Lower lobe of right lung (tissue), 2 donors: ENCODE data around the gene HTRA1. TPM values are rescaled to one million over a fixed set of nuclear protein-coding genes. Genes with fewer than 3 reads are reported as not detected.

Experiments
- ATAC-seq, 2 donors: fragments of 200-7000 bp; cut with Tn5 transposase; one replicate each; pipeline ENCODE4 v1.9.1; 2020 to 2022; ENCODE audit warnings: mild to moderate bottlenecking in 2 of 2, moderate library complexity in 2 of 2
- DNase-seq: peaks from one replicate; pipeline ENCODE4 v3.0.0-alpha.2; 2020
- H3K27ac ChIP-seq: fragments of 200-600 bp; one replicate; pipeline ENCODE4 v1.8.0; 2022
- H3K27me3 ChIP-seq: fragments of 200-600 bp; one replicate; pipeline ENCODE4 v1.8.0; 2022; ENCODE audit warnings: low read depth
- H3K36me3 ChIP-seq: fragments of 200-600 bp; one replicate; pipeline ENCODE4 v1.8.0; 2022; ENCODE audit warnings: mild to moderate bottlenecking
- H3K4me1 ChIP-seq: fragments of 200-600 bp; one replicate; pipeline ENCODE4 v1.8.0; 2022
- H3K4me3 ChIP-seq: fragments of 200-600 bp; one replicate; pipeline ENCODE4 v1.8.0; 2022; ENCODE audit warnings: mild to moderate bottlenecking
- H3K9me3 ChIP-seq: fragments of 200-600 bp; one replicate; pipeline ENCODE4 v1.8.0; 2022
- CTCF ChIP-seq: fragments of 200-600 bp; IDR thresholded peaks from one replicate; pipeline ENCODE4 v1.8.0; 2022; ENCODE audit warnings: antibody characterized with exemption, mild to moderate bottlenecking
- intact Hi-C: fragments of 100-400 bp; cut with DNase I; formaldehyde crosslinking; loops from one replicate; pipeline ENCODE4 v1.11.0; 2022
- total RNA-seq: library from RNA; stranded (reverse); fragmentation: NEBNext Ultra II Directional; extraction: Animal tissue kit (Norgen Biotek cat#: 25700); gene quantifications from one replicate; pipeline ENCODE4 v1.2.1, GENCODE V29; 2021
- donor health status: DM: no; HTN: yes; CAD: no; lungs with severe emphysema.

Gene HTRA1
- total RNA-seq, 1 donor from 2014 or later = 45.3 TPM

DNA sequence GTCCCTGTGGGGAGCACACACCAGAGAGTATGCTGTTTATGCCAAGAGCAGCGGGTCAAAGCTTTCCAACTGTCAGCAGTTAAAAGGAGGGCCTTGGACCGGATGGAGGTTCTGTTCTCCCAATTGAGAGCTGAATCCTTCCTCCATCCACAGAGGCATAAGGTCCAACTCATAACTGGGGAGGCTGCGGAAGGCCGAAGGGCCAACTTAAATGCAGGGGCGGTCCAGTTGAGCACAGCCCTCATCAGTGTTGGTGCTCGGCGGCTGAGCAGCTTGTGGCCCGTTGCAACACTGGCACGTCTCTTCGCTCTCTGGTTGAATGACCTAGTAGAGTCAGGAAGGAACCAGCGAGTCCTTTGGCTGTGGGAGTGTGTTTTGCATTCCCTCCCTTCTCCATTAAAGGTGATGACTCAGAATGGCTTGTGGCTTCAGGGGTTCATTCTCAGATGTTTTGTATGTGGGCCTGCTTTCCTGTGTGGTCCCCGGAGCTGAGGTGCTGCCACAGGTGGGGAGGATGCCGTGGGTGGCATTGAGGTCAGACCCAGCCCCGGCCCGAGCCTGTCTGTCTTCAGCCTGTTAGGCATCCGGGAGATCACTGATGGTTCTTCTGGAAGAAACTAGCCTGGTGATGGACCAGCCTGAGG lies 54.4 kb downstream of the HTRA1 start:
- ATAC-seq = peak; percentile 35 to 50
- intact Hi-C loops = no loop called here
- no peak overlapping the region for H3K4me3 ChIP-seq
- DNase-seq = no peak
- H3K27ac ChIP-seq = no peak overlapping the region
- TF ChIP-seq CTCF = no peak
- H3K27me3 ChIP-seq = no peaks in the 10 kb centered on the region
- H3K36me3 ChIP-seq = peaks cover 17% of the 10 kb centered on the region
- no peaks in the 10 kb centered on the region for H3K9me3 ChIP-seq
- H3K4me1 ChIP-seq = no peaks in the 10 kb centered on the region

DNA sequence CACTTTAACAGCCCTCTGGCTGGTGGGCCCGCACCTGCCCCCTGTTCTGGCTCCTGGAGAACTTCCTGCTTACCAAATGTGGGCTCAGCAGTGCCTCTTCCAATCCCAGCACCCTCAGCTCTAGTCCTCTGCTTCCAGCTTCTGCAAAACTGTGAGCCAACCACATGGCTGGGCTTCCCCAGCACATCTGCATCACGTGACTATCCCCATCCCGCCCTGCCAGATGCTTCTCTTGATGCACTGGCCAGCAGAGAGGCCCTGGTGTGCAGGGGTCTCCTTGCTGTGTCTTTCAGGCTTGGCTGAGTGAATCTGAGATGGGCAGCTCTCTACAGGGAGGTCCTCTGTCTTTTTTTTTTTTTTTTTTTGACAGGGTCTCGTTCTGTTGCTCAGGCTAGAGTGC lies 55.4 kb downstream of the HTRA1 start:
- no peak for ATAC-seq
- intact Hi-C loops = no loop called here

DNA sequence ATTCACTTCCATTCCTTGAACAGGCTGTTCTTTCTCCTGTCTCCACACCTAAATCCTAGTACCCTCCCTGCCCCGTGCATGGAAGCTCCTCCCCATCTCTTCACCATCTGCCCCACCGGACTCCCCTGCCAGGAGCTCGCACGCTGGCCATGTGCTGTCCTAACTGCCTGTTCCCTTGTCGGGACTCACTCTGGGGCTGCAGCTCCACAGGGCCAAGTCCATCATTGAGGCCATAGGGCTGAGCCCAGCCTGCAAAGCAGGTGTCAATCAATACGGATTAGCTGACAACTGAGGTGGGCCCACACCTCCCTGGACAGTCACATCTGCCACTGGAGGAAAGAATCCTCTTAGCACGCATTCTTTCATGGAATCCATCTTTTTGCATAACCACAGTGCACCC lies 57.8 kb downstream of the HTRA1 start:
- DNase-seq (no peak), ATAC-seq (no peak)
- Histone ChIP-seq H3K9me3 (no peaks in the 10 kb centered on the region), H3K27ac (no peak overlapping the region), H3K4me1 (no peaks in the 10 kb centered on the region), H3K27me3 (no peaks in the 10 kb centered on the region), H3K36me3 (peaks cover 8% of the 10 kb centered on the region), H3K4me3 (no peak overlapping the region)
- TF ChIP-seq CTCF = no peak
- intact Hi-C loops = no loop called here

More for the DNA sequence above, 55.4 kb downstream of the HTRA1 start:
- no peak for TF ChIP-seq CTCF
- H3K4me1 ChIP-seq = no peaks in the 10 kb centered on the region
- no peaks in the 10 kb centered on the region for H3K9me3 ChIP-seq
- H3K27me3 ChIP-seq = no peaks in the 10 kb centered on the region
- no peak overlapping the region for H3K27ac ChIP-seq
- H3K4me3 ChIP-seq = no peak overlapping the region
- no peak for DNase-seq
- peaks cover 15% of the 10 kb centered on the region for H3K36me3 ChIP-seq

DNA sequence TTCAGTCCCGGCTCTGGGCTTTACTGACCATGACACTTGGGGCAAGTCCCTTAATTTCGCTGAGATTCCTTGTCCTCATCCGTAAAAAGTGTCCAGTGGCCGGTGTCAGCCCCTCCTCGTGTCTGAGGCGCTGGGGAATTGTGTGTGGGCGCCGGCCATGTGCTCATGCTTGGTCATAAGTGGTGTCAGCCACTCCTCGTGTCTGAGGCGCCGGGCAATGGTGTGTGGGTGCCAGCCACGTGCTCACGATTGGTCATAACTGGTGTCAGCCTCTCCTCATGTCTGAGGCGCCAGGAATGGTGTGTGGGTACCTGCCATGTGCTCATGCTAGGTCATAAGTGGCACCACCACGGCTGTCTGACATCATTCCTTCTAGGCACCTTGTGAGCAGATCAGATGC lies 58.5 kb downstream of the HTRA1 start:
- H3K9me3 ChIP-seq = no peaks in the 10 kb centered on the region
- no peak overlapping the region for H3K4me3 ChIP-seq
- ATAC-seq (no peak), DNase-seq (no peak)
- H3K36me3 ChIP-seq = peaks cover 5% of the 10 kb centered on the region
- H3K4me1 ChIP-seq = no peaks in the 10 kb centered on the region
- TF ChIP-seq CTCF = no peak
- intact Hi-C loops = no loop called here
- no peaks in the 10 kb centered on the region for H3K27me3 ChIP-seq
- H3K27ac ChIP-seq = no peak overlapping the region

- H3K36me3 ChIP-seq = no peaks in the 10 kb centered on the region
- H3K9me3 ChIP-seq = no peaks in the 10 kb centered on the region
- no peaks in the 10 kb centered on the region for H3K27me3 ChIP-seq
- ATAC-seq = no peak
- DNase-seq = no peak
- peaks cover 7% of the 10 kb centered on the region for H3K4me1 ChIP-seq
- H3K4me3 ChIP-seq = no peak overlapping the region
- TF ChIP-seq CTCF = no peak
- H3K27ac ChIP-seq = no peak overlapping the region
- intact Hi-C loops = no loop called here
Observed at GRCh38 chr10:122521011-122521410, 59.7 kb downstream of the HTRA1 start.

DNA sequence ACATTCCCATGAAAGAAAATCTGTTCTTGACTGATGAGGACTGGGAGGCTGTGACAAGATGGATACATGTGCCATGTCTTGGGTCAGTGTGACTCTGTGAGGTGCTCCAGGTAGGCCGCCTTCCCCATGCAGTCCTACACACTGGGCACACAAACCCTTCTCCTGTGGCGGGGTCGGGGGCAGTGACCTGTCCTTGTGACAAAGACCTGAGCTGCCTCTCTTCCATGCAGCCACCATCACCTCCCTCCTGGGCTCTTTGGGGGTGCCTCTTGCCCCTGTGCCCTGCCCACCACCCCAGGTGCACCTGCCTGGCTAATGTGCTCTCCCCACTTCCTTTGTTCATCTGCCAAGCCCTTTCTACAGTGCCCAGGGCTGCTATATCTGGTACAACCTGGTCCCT lies 63.5 kb downstream of the HTRA1 start:
- H3K9me3 ChIP-seq = no peaks in the 10 kb centered on the region
- DNase-seq (no peak), ATAC-seq (no peak)
- no peak overlapping the region for H3K27ac ChIP-seq
- intact Hi-C loops = no loop called here
- H3K36me3 ChIP-seq = no peaks in the 10 kb centered on the region
- H3K4me3 ChIP-seq = no peak overlapping the region
- H3K27me3 ChIP-seq = no peaks in the 10 kb centered on the region
- H3K4me1 ChIP-seq = peaks cover 22% of the 10 kb centered on the region
- TF ChIP-seq CTCF = no peak
